IgD-negative memory B cell (primary cell): ENCODE measurements around the gene PSMB10. TPM values are rescaled to one million over a fixed set of nuclear protein-coding genes. Genes with fewer than 3 reads are reported as not detected.
"Not testable (repeated sequence)": the region's sequence is repeated elsewhere in the genome, so short reads cannot be mapped to it uniquely, and the experiment has no call there.

ENCODE experiments used
- H3K27ac Mint-ChIP-seq, 3 donors: one replicate each; pipeline ENCODE4 v1.8.0; 2020 to 2022; ENCODE audit warnings: mild to moderate bottlenecking in 3 of 3, mixed read lengths in 3 of 3, moderate library complexity in 1 of 3
- H3K27me3 Mint-ChIP-seq: one replicate; pipeline ENCODE4 v1.8.0; 2021; ENCODE audit warnings: mixed read lengths
- H3K36me3 Mint-ChIP-seq: one replicate; pipeline ENCODE4 v1.8.0; 2020; ENCODE audit warnings: mild to moderate bottlenecking, mixed read lengths
- H3K4me1 Mint-ChIP-seq, 3 donors: one replicate each; pipeline ENCODE4 v1.8.0; 2020 to 2022; ENCODE audit warnings: mixed read lengths in 3 of 3, mild to moderate bottlenecking in 1 of 3
- H3K4me3 Mint-ChIP-seq, 4 donors: one replicate each; pipeline ENCODE4 v1.8.0; 2020 to 2022; ENCODE audit warnings: mild to moderate bottlenecking in 4 of 4, mixed read lengths in 4 of 4, moderate library complexity in 3 of 4
- H3K9me3 Mint-ChIP-seq, 3 donors: one replicate each; pipeline ENCODE4 v1.8.0; 2020 to 2021; ENCODE audit warnings: mixed read lengths in 3 of 3, mild to moderate bottlenecking in 1 of 3
- polyA plus RNA-seq: library from polyadenylated mRNA; unstranded; fragments of 300-500 nt; fragmentation: Illumina TruSeq; gene quantifications from one replicate; pipeline ENCODE4 v1.2.3, GENCODE V29; 2021

Gene PSMB10
- polyA plus RNA-seq, 1 donor from 2014 or later, result 510 TPM

DNA sequence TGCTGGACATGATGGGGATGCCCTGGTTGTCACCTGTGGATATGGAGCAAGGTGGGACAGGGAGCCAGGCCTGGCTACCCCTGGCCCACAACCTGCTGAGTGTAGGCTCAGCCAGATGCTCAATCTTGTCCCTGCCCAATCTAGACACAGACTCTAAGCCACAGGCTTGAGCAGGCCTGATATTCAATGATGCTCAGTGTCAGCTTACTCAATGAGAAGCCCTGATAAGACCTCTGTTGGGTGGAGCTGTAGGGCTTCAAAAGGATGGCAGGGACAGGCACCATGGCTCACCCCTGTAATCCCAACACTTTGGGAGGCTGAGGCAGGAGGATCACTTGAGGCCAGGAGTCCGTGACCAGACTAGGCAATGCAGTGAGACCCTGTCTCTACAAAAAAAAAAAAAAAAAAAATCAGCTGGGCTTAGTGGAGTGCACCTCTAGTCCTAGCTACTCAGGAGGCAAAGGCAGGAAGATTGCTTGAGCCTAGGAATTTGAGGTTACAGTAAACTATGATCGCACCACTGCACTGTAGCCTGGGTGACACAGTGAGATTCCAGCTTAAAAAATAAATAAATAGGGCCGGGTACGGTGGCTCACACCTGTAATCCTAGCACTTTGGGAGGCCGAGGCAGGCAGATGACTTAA is 3.9 kb upstream of the PSMB10 start:
- Mint-ChIP-seq H3K27ac (peak overlapping the region in 2 of 3 donors; percentile 40 to 87), H3K4me3 (peak overlapping the region in 1 of 4 donors; percentile 42), H3K9me3 (no peaks in the 10 kb centered on the region), H3K36me3 (peaks cover 2% of the 10 kb centered on the region), H3K4me1 (peaks cover 9 to 19% (median 17%) of the 10 kb centered on the region in 3 donors), H3K27me3 (no peaks in the 10 kb centered on the region)

DNA sequence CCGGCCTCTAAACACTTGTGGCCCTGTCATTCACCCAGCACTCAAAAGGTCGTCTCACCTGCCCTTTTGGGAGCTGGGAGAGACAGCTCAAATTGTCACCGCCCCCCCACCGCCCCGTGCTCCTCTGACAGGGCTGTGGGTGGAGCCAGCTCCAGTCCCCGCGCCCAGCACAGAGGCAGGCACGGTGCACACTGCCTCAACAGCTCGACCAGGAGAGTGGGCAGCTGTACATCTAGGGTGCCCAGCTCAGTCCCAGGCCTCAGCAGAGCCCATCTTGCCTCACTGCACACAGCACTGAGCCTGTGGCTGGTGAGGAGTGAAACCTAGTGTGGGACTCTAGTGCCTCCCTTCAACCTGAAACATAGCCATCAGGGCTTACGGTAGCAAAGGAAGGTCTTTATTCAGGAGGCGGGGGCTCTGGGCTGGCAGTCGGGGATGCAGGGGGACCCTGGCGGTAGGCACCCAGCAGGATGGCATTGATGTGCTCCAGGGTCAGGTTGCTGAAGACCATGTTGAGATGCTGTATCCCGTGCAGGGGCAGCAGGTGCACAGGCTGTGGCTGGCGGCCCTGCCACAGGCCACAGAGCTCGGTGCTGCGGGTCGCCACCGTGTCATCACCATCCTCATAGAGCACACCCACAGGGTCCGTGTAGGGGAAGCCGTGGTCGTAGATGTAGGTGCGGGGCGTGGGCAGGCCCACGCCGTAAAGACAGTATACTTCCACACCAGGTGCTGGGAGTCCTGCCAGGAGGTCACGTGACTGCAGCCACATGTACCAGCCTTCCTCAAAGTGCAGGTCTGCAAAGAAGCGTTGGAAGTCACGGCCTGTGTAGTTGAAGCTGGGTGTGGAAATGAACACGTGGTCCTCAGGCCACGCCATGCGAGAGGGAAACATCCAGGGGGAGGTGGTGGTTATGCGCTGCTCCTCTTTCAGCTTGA is 3.1 kb upstream of the PSMB10 start:
- Mint-ChIP-seq H3K4me1 (peaks cover 12 to 26% (median 22%) of the 10 kb centered on the region in 3 donors), H3K9me3 (no peaks in the 10 kb centered on the region), H3K36me3 (peaks cover 2% of the 10 kb centered on the region), H3K27ac (peak overlapping the region; percentile 40 to 92 (median 87)), H3K4me3 (peak overlapping the region in 2 of 4 donors; percentile 42 to 53), H3K27me3 (no peaks in the 10 kb centered on the region)

DNA sequence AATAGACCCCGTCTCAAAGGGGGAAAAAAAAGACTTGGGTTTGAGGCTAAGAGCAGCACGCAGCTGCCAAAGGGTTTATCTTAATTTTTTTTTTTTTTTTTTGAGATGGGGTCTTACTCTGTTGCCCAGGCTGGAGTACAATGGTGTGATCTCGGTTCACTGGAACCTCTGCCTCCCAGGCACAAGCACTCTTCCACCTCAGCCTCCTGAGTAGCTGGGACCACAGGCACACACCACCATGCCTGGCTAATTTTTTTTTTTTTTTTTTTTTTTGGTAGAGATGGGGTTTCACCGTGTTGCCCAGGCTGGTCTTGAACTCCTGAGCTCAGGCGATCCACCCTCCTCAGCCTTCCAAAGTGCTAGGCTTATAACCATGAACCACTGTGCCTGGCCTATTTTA is 1.1 kb upstream of the PSMB10 start:
- not testable (repeated sequence) for H3K27ac Mint-ChIP-seq, H3K9me3 Mint-ChIP-seq, H3K27me3 Mint-ChIP-seq, H3K36me3 Mint-ChIP-seq
- H3K4me1 Mint-ChIP-seq, result peaks cover 12 to 30% (median 26%) of the 10 kb centered on the region in 3 donors
- H3K4me3 Mint-ChIP-seq, result peak overlapping the region in 1 of 4 donors; percentile 100

DNA sequence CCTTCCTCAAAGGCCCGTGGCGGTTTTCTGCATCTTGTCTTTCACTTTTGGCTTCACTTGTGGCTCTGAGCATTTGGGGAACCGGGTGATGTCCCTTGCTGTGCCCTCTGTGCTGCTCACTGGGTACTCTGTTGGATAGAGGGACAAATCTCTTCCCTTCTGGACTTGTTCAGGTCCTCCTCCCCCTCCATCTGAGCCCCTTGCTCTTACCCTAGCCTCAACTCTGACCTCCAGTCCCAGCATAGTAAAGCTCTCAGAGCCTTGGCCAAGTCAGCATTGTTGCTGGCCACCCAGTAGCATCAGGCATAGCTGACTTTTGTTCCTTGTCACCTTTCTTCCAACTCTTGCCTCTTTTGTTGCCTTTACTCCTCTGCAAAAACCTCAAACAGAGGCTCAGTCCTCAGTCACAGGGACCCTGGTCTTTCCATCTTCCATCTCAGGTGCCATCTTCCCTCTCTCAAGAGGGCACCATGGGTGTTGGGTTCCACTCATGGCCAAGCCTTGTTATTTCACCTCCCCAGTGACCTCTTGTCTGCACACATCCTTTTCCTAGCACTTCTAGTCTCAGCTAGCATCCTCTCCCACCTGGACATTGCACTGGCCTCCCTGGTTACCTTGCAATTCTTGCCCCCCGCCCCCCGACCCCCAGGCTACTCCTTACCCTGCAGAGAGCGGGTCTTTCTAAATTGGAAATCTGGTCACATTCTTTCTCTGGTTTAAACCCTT is 393 bp upstream of the PSMB10 start:
- Mint-ChIP-seq H3K9me3 (no peaks in the 10 kb centered on the region), H3K4me1 (peaks cover 12 to 29% (median 24%) of the 10 kb centered on the region in 3 donors), H3K27me3 (no peaks in the 10 kb centered on the region), H3K27ac (peak overlapping the region; percentile 96 to 99 (median 97)), H3K36me3 (peaks cover 5% of the 10 kb centered on the region), H3K4me3 (peak overlapping the region; percentile 94 to 100 (median 99))

DNA sequence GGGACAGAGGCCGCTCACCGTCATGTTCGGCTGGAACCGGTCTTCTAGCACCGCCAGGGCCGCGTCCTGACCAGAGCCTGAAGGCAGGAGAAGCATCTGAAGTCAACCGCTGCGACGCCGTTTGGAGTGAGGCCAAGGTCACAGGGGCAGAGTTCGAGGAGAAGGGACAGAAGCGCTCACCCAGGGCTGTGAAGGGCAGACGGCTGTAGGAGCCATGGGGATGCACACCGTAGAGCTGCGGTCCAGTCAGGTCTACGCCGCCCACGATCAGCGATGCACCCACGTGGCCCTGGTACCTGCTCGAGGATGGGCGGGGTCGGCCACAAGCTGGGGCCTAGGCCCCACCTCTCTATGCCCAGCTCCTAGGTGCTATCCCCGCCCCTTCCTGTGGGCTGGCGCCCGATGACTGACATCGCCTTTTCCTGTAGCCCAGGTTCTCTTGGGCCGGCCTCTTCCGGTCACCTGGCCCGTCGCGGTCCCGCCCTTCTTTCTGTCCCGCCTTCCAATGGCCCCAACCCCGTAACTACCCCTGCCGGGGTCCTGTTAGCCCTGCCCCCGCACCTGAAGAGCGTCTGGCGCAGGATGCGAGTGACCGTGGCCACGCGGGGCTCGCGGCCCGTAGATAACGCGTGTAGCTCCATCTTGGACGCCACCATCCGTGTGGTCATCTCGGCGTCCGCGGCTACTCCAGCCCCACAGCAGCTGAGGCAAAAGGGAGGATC is 1.1 kb downstream of the PSMB10 start:
- peak overlapping the region; percentile 94 to 100 (median 99) for H3K4me3 Mint-ChIP-seq
- H3K36me3 Mint-ChIP-seq, result peaks cover 6% of the 10 kb centered on the region
- H3K4me1 Mint-ChIP-seq, result peaks cover 12 to 26% (median 20%) of the 10 kb centered on the region in 3 donors
- H3K9me3 Mint-ChIP-seq, result no peaks in the 10 kb centered on the region
- no peaks in the 10 kb centered on the region for H3K27me3 Mint-ChIP-seq
- H3K27ac Mint-ChIP-seq, result peak overlapping the region; percentile 96 to 99 (median 97)

DNA sequence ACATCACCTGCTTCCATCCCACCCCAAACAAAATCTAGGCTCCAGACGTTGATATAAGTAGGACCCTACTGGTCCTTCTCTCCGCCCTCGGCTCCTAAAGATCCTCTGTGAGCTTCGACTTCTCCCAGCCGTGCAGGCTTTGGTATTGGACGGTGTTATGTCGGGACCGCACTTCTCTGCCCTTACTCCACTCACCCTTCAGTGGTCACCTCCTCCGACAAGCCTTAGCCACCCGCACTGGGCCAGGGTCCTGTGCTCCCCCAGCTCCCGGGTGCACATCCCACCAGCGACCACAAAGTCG is 1.6 kb downstream of the PSMB10 start:
- no peaks in the 10 kb centered on the region for H3K27me3 Mint-ChIP-seq
- H3K27ac Mint-ChIP-seq, result peak overlapping the region; percentile 96 to 99 (median 97)
- H3K36me3 Mint-ChIP-seq, result peaks cover 6% of the 10 kb centered on the region
- no peaks in the 10 kb centered on the region for H3K9me3 Mint-ChIP-seq
- peaks cover 9 to 21% (median 17%) of the 10 kb centered on the region in 3 donors for H3K4me1 Mint-ChIP-seq
- peak overlapping the region in 3 of 4 donors; percentile 98 to 100 (median 100) for H3K4me3 Mint-ChIP-seq

DNA sequence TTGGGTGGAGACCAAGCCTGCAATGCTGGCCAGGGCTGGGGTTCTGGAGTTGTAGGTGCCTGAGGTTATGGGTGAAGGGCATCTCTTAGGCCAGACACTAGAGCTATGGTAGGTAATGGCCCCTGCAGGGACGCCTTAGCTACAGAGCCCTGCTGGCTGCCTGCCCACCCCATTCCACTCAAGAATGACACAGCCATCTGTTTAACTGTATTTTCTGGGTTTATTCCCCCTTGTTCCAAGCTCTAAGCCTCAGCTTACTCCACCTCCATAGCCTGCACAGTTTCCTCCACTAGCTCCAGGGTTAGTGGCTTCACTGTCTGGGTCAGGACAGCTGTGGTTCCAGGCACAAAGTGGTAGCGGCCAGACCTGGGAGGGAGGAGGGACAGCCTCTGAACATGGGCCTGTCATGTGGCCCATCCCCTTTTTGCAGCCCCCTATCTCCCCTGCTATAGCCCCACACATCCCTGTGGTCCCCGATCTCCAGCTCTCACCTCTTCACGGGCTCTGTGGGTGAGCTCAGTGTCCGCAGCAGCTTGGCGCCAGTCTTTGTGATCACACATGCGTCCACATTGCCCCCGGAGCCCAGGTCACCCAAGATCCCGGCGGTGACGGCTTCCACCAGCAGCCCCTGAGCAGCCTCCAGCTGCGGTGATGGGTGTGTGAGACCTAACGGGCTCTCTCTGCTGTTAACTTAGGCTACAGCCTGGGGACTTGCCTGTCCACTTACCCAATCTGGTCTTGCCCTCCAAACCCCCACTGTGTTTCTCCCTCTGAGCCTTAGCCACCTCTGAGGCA is 2.1 kb downstream of the PSMB10 start:
- Mint-ChIP-seq H3K9me3 (no peaks in the 10 kb centered on the region), H3K27ac (peak overlapping the region in 2 of 3 donors; percentile 63 to 99), H3K4me3 (peak overlapping the region in 1 of 4 donors; percentile 100), H3K36me3 (peaks cover 6% of the 10 kb centered on the region), H3K27me3 (no peaks in the 10 kb centered on the region), H3K4me1 (peaks cover 7 to 17% (median 14%) of the 10 kb centered on the region in 3 donors)

DNA sequence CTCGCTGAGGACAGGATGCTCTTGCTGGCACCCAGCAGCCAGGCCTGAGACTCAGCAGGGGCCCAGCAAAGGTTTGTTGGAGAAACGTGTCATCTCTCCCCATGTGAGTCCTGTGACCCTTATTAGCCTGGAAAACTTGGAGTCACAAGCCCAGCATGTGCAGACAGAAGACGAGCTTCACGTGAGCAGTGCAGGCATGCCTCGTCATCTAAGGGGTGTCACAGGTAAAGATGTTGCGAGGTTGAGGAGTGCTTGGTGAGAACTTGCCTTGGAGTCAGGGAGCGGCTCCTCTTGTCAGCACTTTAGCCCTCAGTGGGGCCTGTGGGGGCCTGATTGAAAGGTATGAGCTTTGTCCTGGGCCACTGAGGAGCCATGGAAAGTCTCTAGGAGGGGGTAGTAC is 2.8 kb downstream of the PSMB10 start:
- H3K4me1 Mint-ChIP-seq, result peaks cover 7 to 17% (median 14%) of the 10 kb centered on the region in 3 donors
- H3K36me3 Mint-ChIP-seq, result peaks cover 6% of the 10 kb centered on the region
- H3K27ac Mint-ChIP-seq, result peak overlapping the region in 2 of 3 donors; percentile 63 to 99
- no peaks in the 10 kb centered on the region for H3K27me3 Mint-ChIP-seq
- peak overlapping the region in 2 of 4 donors; percentile 7 to 61 for H3K4me3 Mint-ChIP-seq
- no peaks in the 10 kb centered on the region for H3K9me3 Mint-ChIP-seq

DNA sequence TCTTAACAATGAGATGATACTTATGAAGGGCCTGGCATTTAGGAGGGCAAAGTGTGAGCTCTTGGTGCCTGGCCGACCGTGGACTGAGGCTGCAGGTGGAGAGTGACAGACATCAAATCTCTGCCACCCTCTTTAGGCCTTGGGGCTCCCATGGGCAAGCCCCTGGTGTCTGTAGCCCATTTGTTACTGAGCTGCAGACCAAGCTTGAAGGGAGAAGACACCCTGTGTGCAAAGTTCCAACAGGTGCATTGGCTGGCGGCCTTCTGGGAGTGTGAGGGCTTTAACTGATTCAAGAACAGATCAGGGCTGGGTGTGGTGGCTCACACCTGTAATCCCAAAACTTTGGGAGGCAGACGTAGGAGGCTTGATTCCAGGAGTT is 4.2 kb downstream of the PSMB10 start:
- Mint-ChIP-seq H3K36me3 (peaks cover 6% of the 10 kb centered on the region), H3K27me3 (no peaks in the 10 kb centered on the region), H3K27ac (no peak overlapping the region), H3K4me1 (peaks cover 7 to 21% (median 17%) of the 10 kb centered on the region in 3 donors), H3K9me3 (no peaks in the 10 kb centered on the region), H3K4me3 (no peak overlapping the region)

DNA sequence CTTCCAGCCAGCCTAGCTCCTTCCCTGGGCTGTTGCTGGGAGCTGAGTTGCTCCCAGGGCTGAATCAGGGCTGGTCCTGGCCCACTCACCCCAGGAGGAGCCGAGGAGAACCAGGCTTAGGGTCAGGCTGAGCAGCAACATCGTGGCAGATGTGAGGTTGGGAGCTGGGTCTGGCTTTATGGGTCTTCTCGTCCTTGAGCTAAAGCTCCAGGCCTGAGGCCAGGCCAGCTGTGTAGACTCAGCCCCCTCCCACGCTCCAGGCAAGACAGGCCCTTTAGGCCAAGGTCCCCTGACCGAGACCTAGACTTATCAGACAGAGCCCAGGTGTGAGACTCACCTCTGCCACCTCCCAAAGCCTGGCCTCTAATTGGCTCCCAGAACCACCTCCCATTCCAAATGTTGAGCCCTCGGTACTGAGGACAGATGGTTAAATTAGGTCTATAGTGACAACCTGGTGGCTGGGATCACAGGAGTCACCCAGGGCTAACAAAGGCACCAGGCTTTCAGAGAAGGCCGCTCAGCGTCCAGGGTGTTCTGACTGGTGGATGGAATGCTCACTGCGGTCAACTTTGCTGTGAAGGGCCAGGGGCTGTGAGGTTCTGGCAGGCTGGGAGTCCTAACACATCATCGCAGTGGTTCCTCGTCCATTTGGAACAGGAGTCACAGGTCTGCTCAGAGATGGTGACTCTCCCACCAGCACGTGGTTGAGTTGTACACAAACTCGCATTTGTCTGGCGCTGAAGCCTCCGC is 4.8 kb downstream of the PSMB10 start, which contains the start of gene CTRL:
Gene CTRL, minus strand, starts transcription at position 151 of the 750 bp plus-strand sequence. Its CDS starts 10 bp downstream, at position 141.
- Mint-ChIP-seq H3K4me3 (no peak within 1 kb of the TSS), H3K4me1 (peaks cover 7 to 17% (median 14%) of the 10 kb centered on the region in 3 donors), H3K27me3 (no peaks in the 10 kb centered on the region), H3K36me3 (peaks cover 6% of the 10 kb centered on the region), H3K9me3 (no peaks in the 10 kb centered on the region), H3K27ac (no peak within 1 kb of the TSS)

DNA sequence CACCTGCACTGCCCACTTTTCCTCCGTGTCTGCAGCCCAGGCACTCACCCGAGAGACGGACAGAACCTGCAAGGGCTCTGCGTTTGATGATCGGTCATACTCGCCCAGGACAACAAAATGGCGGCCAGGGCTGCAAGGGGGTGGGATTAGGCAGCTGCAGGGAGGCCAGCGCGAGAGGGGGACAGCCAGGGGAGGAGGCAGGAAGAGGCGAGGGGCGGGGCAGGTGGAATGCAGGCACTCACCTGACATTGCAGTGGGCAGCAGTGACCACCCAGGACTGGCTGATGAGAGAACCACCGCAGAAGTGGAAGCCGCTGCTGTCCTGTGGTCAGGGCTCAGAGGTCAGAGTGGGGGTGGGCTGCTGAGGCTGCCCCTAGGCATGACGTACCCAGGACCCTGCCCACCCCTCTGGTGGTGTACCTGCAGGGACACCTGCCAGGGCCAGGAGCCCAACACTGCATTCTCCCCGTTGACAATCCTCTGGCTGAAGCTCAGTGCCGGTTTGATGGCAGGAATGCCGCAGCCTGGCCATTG is 5.9 kb downstream of the PSMB10 start:
- Mint-ChIP-seq H3K36me3 (peaks cover 6% of the 10 kb centered on the region), H3K4me1 (peaks cover 10 to 23% (median 20%) of the 10 kb centered on the region in 3 donors), H3K27ac (no peak overlapping the region), H3K27me3 (no peaks in the 10 kb centered on the region), H3K4me3 (no peak overlapping the region), H3K9me3 (no peaks in the 10 kb centered on the region)

DNA sequence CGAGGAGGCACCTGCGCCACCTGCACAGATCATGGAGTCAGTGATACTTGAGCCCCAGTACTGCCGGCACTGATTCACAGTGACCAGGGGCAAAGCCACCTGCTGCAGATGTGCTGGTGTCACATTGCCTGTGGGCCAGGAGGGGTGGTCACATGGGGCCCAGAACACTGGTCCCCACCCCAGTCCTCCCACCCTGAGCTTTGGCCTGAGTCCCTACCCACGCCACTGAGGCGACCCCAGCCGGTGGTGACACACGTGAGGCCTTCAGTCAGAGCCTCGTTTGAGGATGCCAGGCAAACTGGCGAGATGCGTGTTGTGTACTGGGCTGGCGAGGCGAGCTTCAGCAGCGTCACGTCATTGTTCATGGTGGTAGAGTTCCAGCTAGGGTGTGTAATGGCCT is 6.5 kb downstream of the PSMB10 start:
- H3K4me3 Mint-ChIP-seq, result no peak overlapping the region
- H3K4me1 Mint-ChIP-seq, result peaks cover 5 to 22% (median 21%) of the 10 kb centered on the region in 3 donors
- peak overlapping the region in 1 of 3 donors; percentile 60 for H3K27ac Mint-ChIP-seq
- no peaks in the 10 kb centered on the region for H3K9me3 Mint-ChIP-seq
- H3K27me3 Mint-ChIP-seq, result no peaks in the 10 kb centered on the region
- peaks cover 6% of the 10 kb centered on the region for H3K36me3 Mint-ChIP-seq
